Stromal cell of bone marrow (primary cell): ENCODE measurements around the gene COPS9.

Experiments
- DNase-seq: peaks from one replicate; pipeline ENCODE4 v3.0.0-alpha.2; 2012; ENCODE audit warnings: low read depth

The COPS9 gene

DNA sequence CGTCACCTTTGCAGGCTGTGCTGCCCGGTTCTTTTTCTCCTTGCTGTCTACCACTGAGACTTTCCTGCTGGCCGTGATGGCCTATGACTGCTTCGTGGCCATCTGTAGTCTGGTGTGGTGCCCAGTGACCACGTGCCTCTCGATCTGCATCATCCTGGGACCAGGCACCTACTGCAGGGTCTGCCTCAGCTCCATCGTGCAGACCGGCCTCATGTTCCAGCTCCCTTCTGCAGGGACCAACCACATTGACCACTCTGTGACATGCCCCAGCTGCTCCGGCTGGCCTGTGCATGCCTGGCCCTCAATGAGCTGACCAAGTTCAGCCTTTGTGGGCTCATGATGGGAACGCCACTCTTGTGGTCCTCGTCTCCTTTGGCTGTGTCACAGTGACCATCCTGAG, 26.7 kb downstream of the COPS9 start:
- DNase-seq = no peak

DNA sequence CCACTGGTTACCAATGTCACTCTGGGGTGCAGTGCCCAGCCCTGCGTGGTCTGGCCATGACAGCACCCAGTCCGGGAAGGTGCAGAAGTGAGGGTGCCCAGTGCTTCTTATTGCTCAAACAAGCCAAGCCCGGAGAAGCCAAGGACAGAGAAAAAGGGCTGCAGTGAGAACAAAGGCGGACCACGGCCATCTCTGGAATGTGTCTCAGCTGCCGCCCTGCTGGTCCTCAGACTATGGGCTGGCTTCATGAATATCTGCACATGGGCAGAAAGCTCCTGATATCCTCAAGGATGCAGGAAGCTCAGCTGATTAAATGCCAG, 28.7 kb downstream of the COPS9 start:
- DNase-seq = no peak

DNA sequence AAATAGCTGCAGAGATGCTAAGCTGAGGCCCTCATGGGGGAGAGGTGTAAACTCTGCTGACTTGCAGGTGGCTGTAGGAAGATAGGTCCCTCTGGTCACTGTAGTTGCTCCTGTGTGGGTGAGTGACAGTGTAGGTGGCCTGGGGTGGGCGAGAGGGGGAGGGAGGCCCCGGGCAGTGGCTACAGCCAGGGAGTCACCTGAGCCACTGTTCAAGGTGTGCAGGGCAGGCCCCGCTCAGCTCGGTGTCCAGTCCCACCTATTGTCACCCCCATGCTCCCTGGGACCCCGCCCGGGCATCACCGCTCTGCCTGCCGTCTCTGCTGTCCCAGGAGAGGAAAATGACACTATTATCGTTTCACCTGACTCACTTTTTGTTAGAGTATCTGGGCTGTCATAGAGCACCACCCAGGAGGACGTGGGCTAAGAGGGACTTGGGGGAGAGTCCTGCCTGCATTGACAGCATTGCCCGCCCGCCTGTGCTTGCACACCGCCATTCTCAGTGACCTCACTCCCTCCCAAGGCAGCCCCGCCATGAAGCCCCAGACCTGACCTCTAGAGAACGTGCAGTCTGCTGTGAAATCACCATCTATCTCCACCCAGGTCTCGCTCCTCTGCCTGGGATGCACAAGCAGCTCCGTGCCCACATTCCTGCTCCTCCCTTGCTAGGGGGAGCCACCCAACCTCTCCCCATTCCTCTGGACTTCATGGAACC, 29.2 kb downstream of the COPS9 start:
- no peak for DNase-seq

DNA sequence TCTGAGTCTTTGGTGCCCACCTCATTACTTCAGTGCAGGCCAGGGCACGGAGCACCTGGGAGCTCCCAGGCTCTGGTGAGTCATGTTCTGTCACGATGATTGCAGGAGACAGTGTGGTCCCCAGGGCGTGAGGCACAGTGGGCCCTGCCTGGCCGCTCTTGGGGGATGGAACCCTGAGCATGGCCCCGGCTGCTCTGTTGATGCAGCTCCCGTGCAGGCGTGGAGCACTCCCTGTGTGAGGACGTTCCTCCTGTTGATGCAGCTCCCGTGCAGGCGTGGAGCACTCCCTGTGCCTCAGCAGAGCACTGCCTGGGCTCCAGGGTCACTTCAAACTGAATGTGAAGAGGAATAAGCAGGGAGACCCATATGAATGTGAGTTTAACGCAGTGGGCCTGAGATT, 30.1 kb downstream of the COPS9 start:
- DNase-seq = no peak

DNA sequence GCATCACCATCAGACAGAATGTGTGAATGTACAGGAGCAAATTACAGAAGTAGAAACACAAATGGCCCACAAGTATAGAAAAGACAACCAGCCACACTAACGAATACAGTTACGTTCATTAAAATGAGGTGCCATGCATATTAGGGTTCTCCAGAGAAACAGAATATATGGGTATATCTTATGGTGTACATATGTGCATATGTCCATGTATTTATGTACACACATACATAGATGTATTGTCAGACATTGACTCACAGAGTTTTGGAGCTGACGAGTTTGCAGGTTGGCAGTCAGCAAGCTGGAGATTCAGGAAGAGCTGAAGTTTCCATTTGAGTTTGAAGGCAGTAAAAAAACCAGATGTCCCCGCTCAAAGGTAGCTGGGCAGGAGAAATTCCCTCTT, 33.0 kb downstream of the COPS9 start:
- no peak for DNase-seq

DNA sequence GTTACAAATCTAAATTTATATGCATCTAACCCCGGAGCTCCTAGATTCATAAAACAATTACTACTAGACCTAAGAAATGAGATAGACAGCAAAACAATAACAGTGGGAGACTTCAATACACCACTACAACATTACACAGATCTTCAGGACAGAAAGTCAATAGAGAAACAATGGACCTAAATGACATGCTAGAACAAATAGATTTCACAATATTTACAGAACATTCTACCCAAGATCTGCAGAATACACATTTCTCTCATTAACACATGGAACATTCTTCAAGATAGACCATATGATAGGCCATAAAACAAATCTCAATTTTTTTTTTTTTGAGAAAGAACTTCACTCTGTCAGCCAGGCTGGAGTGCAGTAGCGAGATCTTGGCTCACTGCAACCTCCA, 37.8 kb downstream of the COPS9 start:
- DNase-seq = no peak

DNA sequence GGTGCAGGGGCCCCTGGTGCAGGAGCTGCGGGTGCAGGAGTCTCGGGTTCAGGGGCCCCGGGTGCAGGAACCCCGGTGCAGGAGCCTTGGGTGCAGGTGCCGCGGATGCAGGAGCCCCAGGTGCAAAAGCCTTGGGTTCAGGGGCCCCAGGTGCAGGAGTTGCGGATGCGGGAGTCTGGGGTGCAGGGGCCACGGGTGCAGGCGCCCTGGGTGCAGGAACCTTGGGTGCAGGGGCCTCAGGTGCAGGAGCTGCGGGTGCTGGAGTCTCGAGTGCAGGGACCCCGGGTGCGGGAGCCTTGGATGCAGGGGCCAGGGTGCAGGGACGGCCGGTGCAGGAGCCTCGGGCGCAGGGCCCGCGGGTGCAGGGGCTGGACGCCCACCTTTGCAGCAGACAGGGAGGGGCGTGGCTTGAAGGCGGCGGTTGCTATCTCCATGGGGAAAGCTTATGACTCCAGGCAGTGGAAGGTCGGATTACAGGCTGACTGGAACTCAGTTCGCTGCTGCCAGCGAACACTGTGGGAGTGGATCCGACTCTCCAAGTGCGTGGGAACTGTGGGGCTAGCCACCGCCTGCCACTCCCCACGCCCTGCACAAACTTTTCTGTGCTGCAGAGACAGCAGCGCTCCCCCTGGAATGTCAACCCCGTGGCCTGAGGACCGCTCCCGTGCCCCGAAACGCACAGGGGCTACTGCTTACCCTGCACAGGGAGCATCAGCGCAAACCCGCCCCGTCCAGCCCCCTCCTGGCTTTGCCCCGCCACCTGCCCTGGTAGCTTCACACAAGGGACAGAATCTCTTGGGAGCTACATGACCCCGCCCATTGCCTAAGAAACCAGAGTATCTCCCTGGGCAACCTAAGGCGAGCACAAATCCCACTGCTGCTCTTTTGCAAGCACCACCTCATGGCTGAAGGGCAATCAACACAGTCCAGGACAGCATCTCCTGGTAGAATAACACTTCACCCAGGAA, 40.3 kb downstream of the COPS9 start:
- no peak for DNase-seq

DNA sequence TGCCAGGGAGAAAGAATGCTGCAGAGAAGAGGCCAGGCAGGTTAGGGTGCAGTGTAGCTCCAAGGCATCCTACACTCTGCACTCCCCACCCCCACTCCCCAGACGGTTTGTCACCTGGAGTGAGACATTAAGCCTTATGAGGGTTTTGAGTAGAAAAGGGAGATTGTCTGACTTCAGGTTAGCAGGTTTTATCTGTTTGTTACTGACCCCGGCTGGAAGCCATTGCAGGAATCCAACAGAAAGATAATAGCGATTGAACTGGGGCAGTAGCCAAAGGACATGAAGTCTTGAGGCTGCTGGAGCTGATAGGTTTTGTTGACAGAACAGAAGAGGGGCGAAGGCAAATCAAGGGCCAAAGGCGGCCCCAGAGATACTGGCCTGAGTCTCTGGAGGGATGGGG, 46.8 kb downstream of the COPS9 start:
- no peak for DNase-seq

DNA sequence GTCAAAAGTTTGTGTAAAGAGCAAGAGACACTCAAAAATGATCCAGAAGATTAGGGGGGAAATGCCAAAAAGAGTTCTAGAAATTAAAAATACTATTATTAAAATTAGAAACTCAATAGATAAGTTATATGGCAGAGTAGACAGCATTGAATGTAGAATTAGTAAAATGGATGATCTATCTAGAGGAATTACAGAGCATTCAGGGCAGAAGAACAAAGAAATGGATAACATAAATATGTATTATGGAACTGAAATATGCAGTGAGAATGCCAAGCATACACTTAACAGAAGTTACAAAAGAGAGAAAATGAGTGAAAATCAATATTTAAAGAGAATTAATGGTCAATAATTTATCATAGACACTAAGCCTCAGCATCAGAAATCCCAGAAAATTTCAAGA, 49.5 kb downstream of the COPS9 start:
- no peak for DNase-seq
